Left lung (tissue), 10 donors: ENCODE results near the gene RBMS3. TPM values are rescaled to one million over a fixed set of nuclear protein-coding genes. Genes with fewer than 3 reads are reported as not detected.

Experiments used
- ATAC-seq: fragments of 200-7000 bp; cut with Tn5 transposase; one replicate; pipeline ENCODE4 v1.9.1; 2020; ENCODE audit warnings: moderate library complexity
- DNase-seq, 4 donors: peaks; one replicate each; pipeline ENCODE4 v3.0.0-alpha.2; 2013 to 2020
- H3K27ac ChIP-seq, 2 donors: fragments of 200-600 bp; sonication (generic) in 1 of 2; one replicate each; pipeline versions ENCODE4 v1.5.0 to v1.8.0; 2020 to 2021
- H3K27me3 ChIP-seq, 2 donors: fragments of 200-600 bp; sonication (generic) in 1 of 2; one replicate each; pipeline versions ENCODE4 v1.5.0 to v1.8.0; 2020 to 2021
- H3K36me3 ChIP-seq, 2 donors: fragments of 200-600 bp; sonication (generic) in 1 of 2; one replicate each; pipeline versions ENCODE4 v1.5.0 to v1.8.0; 2020 to 2021
- H3K4me1 ChIP-seq, 2 donors: fragments of 200-600 bp; one replicate each; pipeline ENCODE4 v1.8.0; 2021
- H3K4me3 ChIP-seq, 2 donors: fragments of 200-600 bp; sonication (generic) in 1 of 2; one replicate each; pipeline versions ENCODE4 v1.5.0 to v1.8.0; 2020 to 2021; ENCODE audit warnings: mild to moderate bottlenecking in 1 of 2
- H3K9me3 ChIP-seq, 2 donors: fragments of 200-600 bp; sonication (generic) in 1 of 2; one replicate each; pipeline versions ENCODE4 v1.5.0 to v1.8.0; 2020 to 2021
- CTCF ChIP-seq, 2 donors: fragments of 200-600 bp; sonication (generic) in 1 of 2; IDR thresholded peaks; one replicate each; pipeline versions ENCODE4 v1.5.0 to v1.8.0; 2021; ENCODE audit warnings: antibody characterized with exemption in 2 of 2
- intact Hi-C, 2 donors: fragments of 100-400 bp; cut with DNase I; formaldehyde crosslinking; loops; one replicate each; pipeline versions ENCODE4 v1.11.2 to v1.14.2; 2022
- polyA plus RNA-seq, 6 donors: library from polyadenylated mRNA; unstranded; fragments of 120-200 nt; gene quantifications; one replicate each; pipeline ENCODE4 v1.2.1, GENCODE V29; 2013; ENCODE audit not compliant: insufficient read length in 6 of 6
- total RNA-seq, 2 donors: library from RNA; stranded (reverse); fragmentation: NEBNext Ultra II Directional; extraction: Animal tissue kit (Norgen Biotek cat#: 25700); gene quantifications; one replicate each; pipeline ENCODE4 v1.2.1, GENCODE V29; 2021
- donor health status: DM: no; HTN: yes; CAD: no.
- donor health status: DM: no; HTN: no; CAD: no.

The RBMS3 gene
- total and polyA plus RNA-seq, 8 donors = 27.1 to 51.6 (median 37.6) TPM

- H3K9me3 ChIP-seq = no peaks in the 10 kb centered on the region
- H3K27me3 ChIP-seq = no peaks in the 10 kb centered on the region
- H3K4me1 ChIP-seq = peaks cover 13% of the 10 kb centered on the region in 2 donors
- no peaks in the 10 kb centered on the region for H3K36me3 ChIP-seq
- H3K27ac ChIP-seq = no peak overlapping the region
- no peak for TF ChIP-seq CTCF (IDR thresholded peaks at IDR 0.05)
- DNase-seq (no peak), ATAC-seq (peak; percentile 14)
- H3K4me3 ChIP-seq = no peak overlapping the region
- intact Hi-C loops = no loop called here
Observed at GRCh38 chr3:29313981-29314726, 33.3 kb downstream of the RBMS3 start.

- Histone ChIP-seq H3K27ac (no peak overlapping the region), H3K4me1 (peaks cover 13% of the 10 kb centered on the region in 2 donors), H3K9me3 (no peaks in the 10 kb centered on the region), H3K36me3 (no peaks in the 10 kb centered on the region), H3K4me3 (no peak overlapping the region), H3K27me3 (no peaks in the 10 kb centered on the region)
- intact Hi-C loops = no loop called here
- no peak for TF ChIP-seq CTCF (IDR thresholded peaks at IDR 0.05)
- ATAC-seq = no peak
- DNase-seq = no peak
Observed at GRCh38 chr3:29314727-29315088, 33.8 kb downstream of the RBMS3 start.

GRCh38 chr3:29317659-29318173 lies 36.8 kb downstream of the RBMS3 start:
- ATAC-seq (no peak), DNase-seq (no peak)
- Histone ChIP-seq H3K4me1 (peaks cover 9 to 11% of the 10 kb centered on the region in 2 donors), H3K9me3 (no peaks in the 10 kb centered on the region), H3K4me3 (no peak overlapping the region), H3K27ac (no peak overlapping the region), H3K36me3 (no peaks in the 10 kb centered on the region), H3K27me3 (no peaks in the 10 kb centered on the region)
- intact Hi-C loops = no loop called here
- no peak for TF ChIP-seq CTCF (IDR thresholded peaks at IDR 0.05)

GRCh38 chr3:29318251-29318650 lies 37.4 kb downstream of the RBMS3 start:
- TF ChIP-seq CTCF (IDR thresholded peaks at IDR 0.05) = no peak
- DNase-seq = no peak
- intact Hi-C loops = no loop called here
- Histone ChIP-seq H3K27me3 (no peaks in the 10 kb centered on the region), H3K9me3 (no peaks in the 10 kb centered on the region), H3K4me3 (no peak overlapping the region), H3K27ac (no peak overlapping the region), H3K4me1 (peaks cover 7 to 11% of the 10 kb centered on the region in 2 donors), H3K36me3 (no peaks in the 10 kb centered on the region)
- no peak for ATAC-seq

GRCh38 chr3:29319262-29319661 lies 38.4 kb downstream of the RBMS3 start:
- intact Hi-C loops = no loop called here
- TF ChIP-seq CTCF (IDR thresholded peaks at IDR 0.05) = no peak
- H3K4me3 ChIP-seq = no peak overlapping the region
- no peaks in the 10 kb centered on the region for H3K9me3 ChIP-seq
- DNase-seq (no peak), ATAC-seq (no peak)
- H3K27ac ChIP-seq = no peak overlapping the region
- peaks cover 7 to 13% of the 10 kb centered on the region in 2 donors for H3K4me1 ChIP-seq
- no peaks in the 10 kb centered on the region for H3K36me3 ChIP-seq
- H3K27me3 ChIP-seq = no peaks in the 10 kb centered on the region
